GM13976 (cell line): Measurements from ENCODE around the gene NLGN3.

Experiments
- DNase-seq: peaks from one replicate; pipeline ENCODE4 v3.0.0; 2012; ENCODE audit warnings: low spot score
- CTCF ChIP-seq: IDR thresholded peaks from 2 replicates; pipeline ENCODE4 v1.5.1; 2012; ENCODE audit warnings: borderline replicate concordance, mild to moderate bottlenecking; ENCODE audit not compliant: insufficient read depth; ENCODE audit errors: extremely low read depth, missing control alignments, control extremely low read depth
- in situ Hi-C: fragments of 300-500 bp; cut with MboI; formaldehyde crosslinking; loops from one replicate; pipeline ENCODE4 v1.12.0; 2022; ENCODE audit warnings: low sequenced_read_pairs, mixed read lengths, inconsistent platforms; ENCODE audit not compliant: unreplicated experiment

NLGN3 gene

GRCh38 chrX:71216485-71216884 is 71.8 kb downstream of the NLGN3 start:
- in situ Hi-C loops, result no loop called here
- DNase-seq, result no peak
- no peak for TF ChIP-seq CTCF

- no peak for TF ChIP-seq CTCF
- DNase-seq, result no peak
- in situ Hi-C loops, result no loop called here
Observed at GRCh38 chrX:71217298-71217697, 72.7 kb downstream of the NLGN3 start.
